SK-N-SH (cell line): ENCODE measurements around the gene PAM. TPM values are rescaled to one million over a fixed set of nuclear protein-coding genes. Genes with fewer than 3 reads are reported as not detected.

ENCODE experiments used
- CTCF ChIA-PET: fragments of 300-600, 350-600 bp; formaldehyde crosslinking; extraction: SDS; loops from one replicate; lab custom pipeline; 2021; lab: Yijun Ruan, JAX
- POLR2A ChIA-PET: fragments of 350-600 bp; sonication (Branson Sonifier 250); formaldehyde crosslinking; extraction: SDS; loops from one replicate; lab custom pipeline; 2020; ENCODE audit warnings: antibody characterized with exemption, inconsistent platforms; lab: Yijun Ruan, JAX
- DNase-seq: peaks from one replicate; pipeline ENCODE4 v3.0.0; 2012
- H2AFZ ChIP-seq: fragments of 200-600 bp; sonication (generic); 2 replicates; pipeline ENCODE4 v1.8.1; 2016; ENCODE audit warnings: antibody characterized with exemption, mild to moderate bottlenecking, low read depth
- H3F3A ChIP-seq: fragments of 200-600 bp; sonication (generic); replicated peaks from 2 replicates; pipeline ENCODE3; 2016; ENCODE audit warnings: antibody characterized with exemption, mild to moderate bottlenecking; ENCODE audit not compliant: insufficient read depth
- H3K27ac ChIP-seq, 2 experiments: fragments of 200-500 bp in 1 of 2; fragments of 200-600 bp in 1 of 2; sonication (Bioruptor generic) in 1 of 2; sonication (generic), shearing (Covaris generic) in 1 of 2; 2 replicates each; pipeline versions ENCODE4 v1.5.1 to v1.6.1; 2014 to 2016; ENCODE audit warnings: low read depth in 2 of 2, inconsistent platforms in 1 of 2, low read length in 1 of 2, mild to moderate bottlenecking in 1 of 2, mixed read lengths in 1 of 2
- H3K27me3 ChIP-seq: fragments of 200-600 bp; sonication (generic), shearing (Covaris generic); 2 replicates; pipeline ENCODE4 v1.6.1; 2016; ENCODE audit warnings: mixed run types; ENCODE audit not compliant: insufficient read depth
- H3K36me3 ChIP-seq, 2 experiments: fragments of 200-500 bp in 1 of 2; fragments of 200-600 bp in 1 of 2; sonication (Bioruptor generic) in 1 of 2; sonication (generic) in 1 of 2; replicated peaks in 1 of 2; 2 replicates each; pipeline versions ENCODE3 to v1.5.1; 2014 to 2016; ENCODE audit warnings: low read length in 1 of 2, mild to moderate bottlenecking in 1 of 2; ENCODE audit not compliant: insufficient read depth in 2 of 2, control insufficient read depth in 1 of 2
- H3K4me1 ChIP-seq, 2 experiments: fragments of 200-500 bp in 1 of 2; fragments of 200-600 bp in 1 of 2; sonication (Bioruptor generic) in 1 of 2; sonication (generic), shearing (Covaris generic) in 1 of 2; 2 replicates each; pipeline versions ENCODE4 v1.5.1 to v1.6.1; 2014 to 2016; ENCODE audit warnings: low read depth in 1 of 2, low read length in 1 of 2, mixed run types in 1 of 2; ENCODE audit not compliant: insufficient read depth in 2 of 2, control insufficient read depth in 1 of 2
- H3K4me2 ChIP-seq: fragments of 200-600 bp; sonication (generic), shearing (Covaris generic); 2 replicates; pipeline ENCODE4 v1.6.1; 2017; ENCODE audit warnings: mixed run types
- H3K4me3 ChIP-seq, 2 experiments: fragments of 200-500 bp in 1 of 2; fragments of 200-600 bp in 1 of 2; sonication (Bioruptor generic) in 1 of 2; sonication (generic), shearing (Covaris generic) in 1 of 2; 2 replicates each; pipeline versions ENCODE4 v1.5.1 to v1.8.1; 2014 to 2016; ENCODE audit warnings: low read depth in 2 of 2, inconsistent platforms in 1 of 2, low read length in 1 of 2, mild to moderate bottlenecking in 1 of 2, mixed read lengths in 1 of 2, moderate library complexity in 1 of 2
- H3K79me2 ChIP-seq: fragments of 200-600 bp; sonication (generic); 2 replicates; pipeline ENCODE4 v1.8.1; 2017; ENCODE audit warnings: mild to moderate bottlenecking; ENCODE audit not compliant: insufficient read depth
- H3K9ac ChIP-seq: fragments of 200-600 bp; sonication (generic); 2 replicates; pipeline ENCODE4 v1.6.1; 2017; ENCODE audit warnings: mixed run types
- H3K9me2 ChIP-seq: fragments of 200-600 bp; sonication (generic); 2 replicates; pipeline ENCODE4 v1.6.1; 2017; ENCODE audit warnings: mixed run types
- H3K9me3 ChIP-seq: fragments of 200-600 bp; sonication (generic); 2 replicates; pipeline ENCODE4 v1.6.1; 2017; ENCODE audit warnings: mixed run types, mild to moderate bottlenecking, moderate library complexity
- H4K20me1 ChIP-seq: fragments of 200-600 bp; sonication (generic); 2 replicates; pipeline ENCODE4 v1.6.1; 2017; ENCODE audit warnings: mild to moderate bottlenecking, mixed run types; ENCODE audit not compliant: insufficient read depth
- CHD2 ChIP-seq: fragments of 150-350 bp; IDR thresholded peaks from 2 replicates; pipeline ENCODE4 v1.6.1; 2018; ENCODE audit warnings: low read length; ENCODE audit not compliant: partially characterized antibody
- ELF1 ChIP-seq: IDR thresholded peaks from 2 replicates; pipeline ENCODE4 v1.4.0; 2012
- FOSL2 ChIP-seq: IDR thresholded peaks from 2 replicates; pipeline ENCODE4 v1.4.0; 2012; ENCODE audit warnings: low read depth, mild to moderate bottlenecking, moderate library complexity, borderline replicate concordance
- FOXJ3 ChIP-seq: sonication (generic); formaldehyde crosslinking; IDR thresholded peaks from 2 replicates; pipeline ENCODE4 v1.5.1; 2020; ENCODE audit warnings: mild to moderate bottlenecking, missing genetic modification reagents
- FOXM1 ChIP-seq: IDR thresholded peaks from 2 replicates; pipeline ENCODE4 v1.4.0; 2012; ENCODE audit warnings: low read depth, mild to moderate bottlenecking
- GABPA ChIP-seq: IDR thresholded peaks from 2 replicates; pipeline ENCODE4 v1.4.0; 2012; ENCODE audit warnings: low read depth, mild to moderate bottlenecking
- GATA2 ChIP-seq: sonication (generic); formaldehyde crosslinking; IDR thresholded peaks from 2 replicates; pipeline ENCODE4 v1.5.0; 2020; ENCODE audit warnings: mild to moderate bottlenecking, missing genetic modification reagents
- IRF3 ChIP-seq: fragments of 150-350 bp; IDR thresholded peaks from 2 replicates; pipeline ENCODE4 v1.6.1; 2016; ENCODE audit warnings: mild to moderate bottlenecking, low read depth, low read length
- JUND ChIP-seq: IDR thresholded peaks from 2 replicates; pipeline ENCODE4 v1.4.0; 2012
- NFIC ChIP-seq: IDR thresholded peaks from 2 replicates; pipeline ENCODE4 v1.4.0; 2012; ENCODE audit warnings: borderline replicate concordance
- NRF1 ChIP-seq: IDR thresholded peaks from 2 replicates; pipeline ENCODE4 v1.6.1; 2012; ENCODE audit warnings: low read depth, mild to moderate bottlenecking, low read length
- PBX3 ChIP-seq: IDR thresholded peaks from 2 replicates; pipeline ENCODE4; 2012
- RXRA ChIP-seq: IDR thresholded peaks from 2 replicates; pipeline ENCODE4 v1.4.0; 2012; ENCODE audit warnings: low read depth, mild to moderate bottlenecking, borderline replicate concordance
- SIN3A ChIP-seq: IDR thresholded peaks from 2 replicates; pipeline ENCODE4 v1.6.1; 2012; ENCODE audit warnings: low read depth, mild to moderate bottlenecking, low read length, moderate library complexity, borderline replicate concordance
- SMC3 ChIP-seq: IDR thresholded peaks from 2 replicates; pipeline ENCODE4 v1.6.1; 2012; ENCODE audit warnings: low read depth, low read length, improper control_type of control experiment
- TCF12 ChIP-seq: IDR thresholded peaks from 2 replicates; pipeline ENCODE4 v1.4.0; 2012
- TEAD4 ChIP-seq: IDR thresholded peaks from 2 replicates; pipeline ENCODE4 v1.4.0; 2012; ENCODE audit warnings: mild to moderate bottlenecking, borderline replicate concordance; ENCODE audit not compliant: insufficient read depth
- USF2 ChIP-seq: fragments of 150-350 bp; IDR thresholded peaks from 2 replicates; pipeline ENCODE4 v1.6.1; 2017; ENCODE audit warnings: antibody characterized with exemption, low read length, low read depth, borderline replicate concordance
- YY1 ChIP-seq: IDR thresholded peaks from 2 replicates; pipeline ENCODE4 v1.4.0; 2012; ENCODE audit warnings: low read depth, mild to moderate bottlenecking
- ZBTB33 ChIP-seq: IDR thresholded peaks from 2 replicates; pipeline ENCODE4 v1.4.0; 2012; ENCODE audit warnings: low read depth, borderline replicate concordance
- WGBS: methylation state at CpG from one replicate; pipeline ENCODE4 v1.1.6; 2017; ENCODE audit warnings: low lambda C conversion rate; 5-methylcytosine and 5-hydroxymethylcytosine counted together
- polyA plus RNA-seq, 3 experiments: library from polyadenylated mRNA; depleted of rRNA; stranded (reverse); fragments of >200 nt; gene quantifications; 2 replicates each; pipeline ENCODE4 v1.2.3, GENCODE V29; 2012

PAM gene
- polyA plus RNA-seq, 1 of the 3 experiments (the other 2 are of a cell fraction): 507 TPM

- Histone ChIP-seq H3K9me3 (no peaks in the 10 kb centered on the region), H4K20me1 (no peaks in the 10 kb centered on the region), H3K27me3 (no peaks in the 10 kb centered on the region), H3K36me3 (peaks cover 57 to 61% of the 10 kb centered on the region in 2 experiments), H3K9ac (no peak overlapping the region), H3K9me2 (no peaks in the 10 kb centered on the region), H3F3A (peaks cover under 1% of the 10 kb centered on the region), H3K4me2 (no peak overlapping the region), H3K79me2 (no peaks in the 10 kb centered on the region), H3K4me1 (no peaks in the 10 kb centered on the region), H2AFZ (no peak overlapping the region), H3K4me3 (no peak overlapping the region), H3K27ac (no peak overlapping the region)
- 95% methylated on average over 4 of the region's 4 CpGs for WGBS
- TF ChIP-seq TEAD4 (no peak), FOXJ3 (CRISPR knock-in tag) (no peak), GATA2 (CRISPR knock-in tag) (no peak), NFIC (no peak), JUND (no peak), FOSL2 (no peak), USF2 (no peak), NRF1 (no peak), SMC3 (no peak), FOXM1 (no peak), YY1 (no peak), CHD2 (no peak), SIN3A (no peak), RXRA (no peak), ZBTB33 (no peak), ELF1 (no peak), GABPA (no peak)
- ChIA-PET POLR2A (no interaction called here), CTCF (no interaction called here)
- DNase-seq: no peak
Measured at GRCh38 chr5:103003872-103004271, 248.8 kb downstream of the PAM start.

- no peak overlapping the region for H3K4me2 ChIP-seq
- no peaks in the 10 kb centered on the region for H3K27me3 ChIP-seq
- no peak for DNase-seq
- no peak overlapping the region for H3K27ac ChIP-seq
- H3K79me2 ChIP-seq: no peaks in the 10 kb centered on the region
- H3K36me3 ChIP-seq: peaks cover 64 to 66% of the 10 kb centered on the region in 2 experiments
- H4K20me1 ChIP-seq: no peaks in the 10 kb centered on the region
- ChIA-PET CTCF (no interaction called here), POLR2A (no interaction called here)
- peaks cover 8% of the 10 kb centered on the region for H3F3A ChIP-seq
- no peaks in the 10 kb centered on the region for H3K9me2 ChIP-seq
- H3K4me1 ChIP-seq: no peaks in the 10 kb centered on the region
- H3K9ac ChIP-seq: no peak overlapping the region
- no peaks in the 10 kb centered on the region for H3K9me3 ChIP-seq
- no peak overlapping the region for H2AFZ ChIP-seq
- no peak for TF ChIP-seq PBX3
- TF ChIP-seq SMC3: no peak
- no peak for TF ChIP-seq TCF12
- TF ChIP-seq ELF1: no peak
- no peak for TF ChIP-seq NFIC
- no peak for TF ChIP-seq FOXJ3 (CRISPR knock-in tag)
- no peak for TF ChIP-seq IRF3
- no peak for TF ChIP-seq GABPA
- TF ChIP-seq, all 33 proteins: peak for 0
- H3K4me3 ChIP-seq: no peak overlapping the region
Measured at GRCh38 chr5:103005276-103005675, 250.2 kb downstream of the PAM start.
